HCT116 (cell line): ENCODE data around the gene TMEM109. TPM values are rescaled to one million over a fixed set of nuclear protein-coding genes. Genes with fewer than 3 reads are reported as not detected.

ENCODE experiments used
- ATAC-seq: fragments of 200-7000 bp; cut with Tn5 transposase; 2 replicates; pipeline ENCODE4 v1.9.1; 2020; ENCODE audit warnings: mild to moderate bottlenecking, moderate library complexity
- BruUV-seq: library from RNA; stranded (reverse); fragments of 400-500 nt; replicated peaks from 2 replicates; lab custom pipeline; 2021; lab: Mats Ljungman, UMichigan
- CTCF ChIA-PET: fragments of 300-600 bp; sonication (Branson Sonifier 250); formaldehyde crosslinking; loops from one replicate; lab custom pipeline; 2021; ENCODE audit warnings: antibody characterized with exemption; lab: Charles Lee
- POLR2A ChIA-PET: fragments of 300-600, 350-600 bp; sonication (Branson Sonifier 250); formaldehyde crosslinking; loops from one replicate; lab custom pipeline; 2021; ENCODE audit warnings: antibody characterized with exemption; lab: Charles Lee
- RAD21 ChIA-PET, 2 experiments: fragments of 300-600 bp; sonication (Branson Sonifier 250); formaldehyde crosslinking; loops; one replicate each; lab custom pipeline; 2023; ENCODE audit warnings: low total read pairs in 2 of 2; ENCODE audit not compliant: uncharacterized antibody in 2 of 2, unreplicated experiment in 2 of 2, low non-redundant PET in 1 of 2; lab: Charles Lee
- DNase-seq: peaks from one replicate; pipeline ENCODE4 v3.0.0-alpha.2; 2010; ENCODE audit warnings: low read depth, low spot score
- H2AFZ ChIP-seq: fragments of 200-600 bp; shearing (Covaris generic), sonication (generic); 2 replicates; pipeline ENCODE4 v1.6.1; 2017; ENCODE audit warnings: low read depth, mixed run types, mixed read lengths, antibody characterized with exemption, low read length; ENCODE audit not compliant: poor library complexity, severe bottlenecking
- H3K27ac ChIP-seq: 2 replicates; pipeline ENCODE4 v1.5.1; 2012; ENCODE audit warnings: low read depth, low read length
- H3K27me3 ChIP-seq: fragments of 200-600 bp; sonication (generic); 2 replicates; pipeline ENCODE4 v1.6.1; 2016; ENCODE audit warnings: mixed run types, low read length, mixed read lengths; ENCODE audit not compliant: insufficient read depth
- H3K36me3 ChIP-seq, 2 experiments: fragments of 200-500 bp in 1 of 2; fragments of 200-600 bp in 1 of 2; sonication (Bioruptor generic) in 1 of 2; sonication (generic) in 1 of 2; 2 replicates each; pipeline versions ENCODE4 v1.5.1 to v1.6.1; 2014 to 2016; ENCODE audit warnings: low read length in 2 of 2, inconsistent platforms in 1 of 2, mixed read lengths in 1 of 2, mixed run types in 1 of 2; ENCODE audit not compliant: insufficient read depth in 2 of 2, control insufficient read depth in 1 of 2
- H3K4me1 ChIP-seq, 2 experiments: fragments of 200-600 bp in 1 of 2; sonication (generic) in 1 of 2; 2 replicates each; pipeline versions ENCODE4 v1.5.1 to v1.6.1; 2012 to 2017; ENCODE audit warnings: low read length in 2 of 2, inconsistent platforms in 1 of 2, mild to moderate bottlenecking in 1 of 2, mixed read lengths in 1 of 2, mixed run types in 1 of 2, moderate library complexity in 1 of 2; ENCODE audit not compliant: insufficient read depth in 2 of 2, control insufficient read depth in 1 of 2
- H3K4me2 ChIP-seq: fragments of 200-600 bp; sonication (generic); 2 replicates; pipeline ENCODE4 v1.6.1; 2017; ENCODE audit warnings: mixed run types, low read length, mixed read lengths
- H3K4me3 ChIP-seq, 2 experiments: fragments of 200-600 bp in 1 of 2; sonication (generic) in 1 of 2; replicated peaks in 1 of 2; 2 replicates each; pipeline ENCODE4 v1.5.1; 2011 to 2016; ENCODE audit warnings: low read length in 2 of 2, control low read depth in 1 of 2, low read depth in 1 of 2, mild to moderate bottlenecking in 1 of 2, mixed read lengths in 1 of 2, mixed run types in 1 of 2
- H3K79me2 ChIP-seq: fragments of 200-600 bp; sonication (generic); 2 replicates; pipeline ENCODE4 v1.6.1; 2017; ENCODE audit warnings: mild to moderate bottlenecking, mixed run types, low read length, moderate library complexity, mixed read lengths; ENCODE audit not compliant: insufficient read depth
- H3K9ac ChIP-seq: fragments of 200-600 bp; sonication (generic); 2 replicates; pipeline ENCODE4 v1.6.1; 2016; ENCODE audit warnings: low read length, mixed read lengths
- H3K9me2 ChIP-seq: fragments of 200-600 bp; sonication (generic), shearing (Covaris generic); 2 replicates; pipeline ENCODE4 v1.6.1; 2017; ENCODE audit warnings: mixed run types, mild to moderate bottlenecking, moderate library complexity; ENCODE audit not compliant: insufficient read depth
- H3K9me3 ChIP-seq, 2 experiments: fragments of 200-500 bp in 1 of 2; fragments of 200-600 bp in 1 of 2; sonication (Bioruptor generic) in 1 of 2; sonication (generic) in 1 of 2; 2 replicates each; pipeline ENCODE4 v1.6.1; 2014 to 2017; ENCODE audit warnings: low read length in 2 of 2, mixed read lengths in 2 of 2, inconsistent platforms in 1 of 2, low read depth in 1 of 2, mild to moderate bottlenecking in 1 of 2, mixed run types in 1 of 2, moderate library complexity in 1 of 2; ENCODE audit not compliant: control insufficient read depth in 1 of 2, insufficient read depth in 1 of 2
- H4K20me1 ChIP-seq: fragments of 200-600 bp; sonication (generic), shearing (Covaris generic); 2 replicates; pipeline ENCODE4 v1.6.1; 2017; ENCODE audit warnings: mixed run types, mild to moderate bottlenecking, moderate library complexity; ENCODE audit not compliant: insufficient read depth
- CBX3 ChIP-seq: IDR thresholded peaks from 2 replicates; pipeline ENCODE4 v1.6.1; 2012; ENCODE audit warnings: low read depth
- EGR1 ChIP-seq: IDR thresholded peaks from 2 replicates; pipeline ENCODE4 v1.6.1; 2012; ENCODE audit warnings: low read depth
- ELF1 ChIP-seq: IDR thresholded peaks from 2 replicates; pipeline ENCODE4 v1.6.1; 2012; ENCODE audit warnings: low read depth, borderline replicate concordance
- EZH2 ChIP-seq: fragments of 200-600 bp; sonication (generic); IDR thresholded peaks from 2 replicates; pipeline ENCODE4 v1.6.1; 2017; ENCODE audit warnings: antibody characterized with exemption, mixed run types
- FOSL1 ChIP-seq: IDR thresholded peaks from 2 replicates; pipeline ENCODE4 v1.6.1; 2012; ENCODE audit warnings: low read depth
- POLR2A ChIP-seq: IDR thresholded peaks from 2 replicates; pipeline ENCODE4 v1.7.0; 2011; ENCODE audit warnings: borderline replicate concordance; ENCODE audit not compliant: insufficient read depth, insufficient read length; ENCODE audit errors: extremely low read depth
- RAD21 ChIP-seq: IDR thresholded peaks from 2 replicates; pipeline ENCODE4 v1.6.1; 2012; ENCODE audit warnings: low read depth, mild to moderate bottlenecking
- ZBTB33 ChIP-seq: IDR thresholded peaks from 2 replicates; pipeline ENCODE4 v1.6.1; 2011; ENCODE audit warnings: mild to moderate bottlenecking, low read length, moderate library complexity; ENCODE audit not compliant: insufficient replicate concordance; ENCODE audit errors: extremely low read depth
- intact Hi-C: fragments of 100-400 bp; cut with micrococcal nuclease; formaldehyde crosslinking; loops from 2 replicates; pipeline ENCODE4 v1.10.0; 2022
- total RNA-seq: library from RNA; stranded (reverse); gene quantifications from one replicate; pipeline ENCODE4 v1.2.1, GENCODE V29; 2021; ENCODE audit not compliant: unreplicated experiment
- TF ChIP-seq, protein P1 (sequence below), 3 experiments: fragments of 200-600 bp in 1 of 3; sonication (generic) in 1 of 3; IDR thresholded peaks in 2 of 3; conservative IDR thresholded peaks in 1 of 3; 2 replicates each; pipeline ENCODE4 v1.5.1; 2012 to 2017; ENCODE audit warnings: low read depth in 2 of 3, low read length in 2 of 3, antibody characterized with exemption in 1 of 3, borderline replicate concordance in 1 of 3, control low read depth in 1 of 3, mild to moderate bottlenecking in 1 of 3, mixed read lengths in 1 of 3, mixed run types in 1 of 3, moderate library complexity in 1 of 3; ENCODE audit not compliant: insufficient read depth in 1 of 3
- TF ChIP-seq, protein P2 (sequence below): IDR thresholded peaks from 2 replicates; pipeline ENCODE4 v1.6.1; 2012
- TF ChIP-seq, protein P3 (sequence below): IDR thresholded peaks from 2 replicates; pipeline ENCODE4 v1.6.1; 2012

TMEM109 gene
- total RNA-seq, 1 experiment from 2014 or later: 44.4 TPM

- peak; percentile 41; the same call in 1 of the 2 replicates for ATAC-seq
- H3K27ac ChIP-seq: no peak overlapping the region
- peaks cover 0 to 4% of the 10 kb centered on the region in 2 experiments; a peak in 2 of 4 replicates for H3K4me1 ChIP-seq
- no peak for DNase-seq
- no peaks in the 10 kb centered on the region for H3K36me3 ChIP-seq
- ChIA-PET CTCF (interaction anchor here (2.3 kb wide), 1 partner anchor 28 kb away, joined by 5 read pairs; no protein-coding TSS in a partner anchor), POLR2A (no interaction called here), RAD21 (no interaction called here)
- intact Hi-C loops: no loop called here
- no peaks in the 10 kb centered on the region for H3K79me2 ChIP-seq
- no peaks in the 10 kb centered on the region for H3K27me3 ChIP-seq
- H3K9ac ChIP-seq: no peak overlapping the region
- no peak overlapping the region for H3K4me3 ChIP-seq
- H3K9me3 ChIP-seq: no peaks in the 10 kb centered on the region
- no peaks in the 10 kb centered on the region for H4K20me1 ChIP-seq
- no peak overlapping the region for H2AFZ ChIP-seq
- TF ChIP-seq, protein P1, sequence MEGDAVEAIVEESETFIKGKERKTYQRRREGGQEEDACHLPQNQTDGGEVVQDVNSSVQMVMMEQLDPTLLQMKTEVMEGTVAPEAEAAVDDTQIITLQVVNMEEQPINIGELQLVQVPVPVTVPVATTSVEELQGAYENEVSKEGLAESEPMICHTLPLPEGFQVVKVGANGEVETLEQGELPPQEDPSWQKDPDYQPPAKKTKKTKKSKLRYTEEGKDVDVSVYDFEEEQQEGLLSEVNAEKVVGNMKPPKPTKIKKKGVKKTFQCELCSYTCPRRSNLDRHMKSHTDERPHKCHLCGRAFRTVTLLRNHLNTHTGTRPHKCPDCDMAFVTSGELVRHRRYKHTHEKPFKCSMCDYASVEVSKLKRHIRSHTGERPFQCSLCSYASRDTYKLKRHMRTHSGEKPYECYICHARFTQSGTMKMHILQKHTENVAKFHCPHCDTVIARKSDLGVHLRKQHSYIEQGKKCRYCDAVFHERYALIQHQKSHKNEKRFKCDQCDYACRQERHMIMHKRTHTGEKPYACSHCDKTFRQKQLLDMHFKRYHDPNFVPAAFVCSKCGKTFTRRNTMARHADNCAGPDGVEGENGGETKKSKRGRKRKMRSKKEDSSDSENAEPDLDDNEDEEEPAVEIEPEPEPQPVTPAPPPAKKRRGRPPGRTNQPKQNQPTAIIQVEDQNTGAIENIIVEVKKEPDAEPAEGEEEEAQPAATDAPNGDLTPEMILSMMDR (IDR thresholded peaks at IDR 0.05 in 2 of 3, conservative IDR thresholded peaks at IDR 0.05 in 1 of 3; ENCODE audit: borderline replicate concordance in 1 of 3, insufficient read depth in 1 of 3, low read depth in 2 of 3, low read length in 2 of 3): 0 out of 6 replicates have a peak, but pooled peaks of 1 of the 3 experiments have one; percentile 2
- TF ChIP-seq ELF1: no peak
- no peaks in the 10 kb centered on the region for H3K9me2 ChIP-seq
- H3K4me2 ChIP-seq: no peak overlapping the region
- BruUV-seq: no TSS peak
Measured at GRCh38 chr11:60871378-60872061, 42.4 kb upstream of the TMEM109 start.

DNA sequence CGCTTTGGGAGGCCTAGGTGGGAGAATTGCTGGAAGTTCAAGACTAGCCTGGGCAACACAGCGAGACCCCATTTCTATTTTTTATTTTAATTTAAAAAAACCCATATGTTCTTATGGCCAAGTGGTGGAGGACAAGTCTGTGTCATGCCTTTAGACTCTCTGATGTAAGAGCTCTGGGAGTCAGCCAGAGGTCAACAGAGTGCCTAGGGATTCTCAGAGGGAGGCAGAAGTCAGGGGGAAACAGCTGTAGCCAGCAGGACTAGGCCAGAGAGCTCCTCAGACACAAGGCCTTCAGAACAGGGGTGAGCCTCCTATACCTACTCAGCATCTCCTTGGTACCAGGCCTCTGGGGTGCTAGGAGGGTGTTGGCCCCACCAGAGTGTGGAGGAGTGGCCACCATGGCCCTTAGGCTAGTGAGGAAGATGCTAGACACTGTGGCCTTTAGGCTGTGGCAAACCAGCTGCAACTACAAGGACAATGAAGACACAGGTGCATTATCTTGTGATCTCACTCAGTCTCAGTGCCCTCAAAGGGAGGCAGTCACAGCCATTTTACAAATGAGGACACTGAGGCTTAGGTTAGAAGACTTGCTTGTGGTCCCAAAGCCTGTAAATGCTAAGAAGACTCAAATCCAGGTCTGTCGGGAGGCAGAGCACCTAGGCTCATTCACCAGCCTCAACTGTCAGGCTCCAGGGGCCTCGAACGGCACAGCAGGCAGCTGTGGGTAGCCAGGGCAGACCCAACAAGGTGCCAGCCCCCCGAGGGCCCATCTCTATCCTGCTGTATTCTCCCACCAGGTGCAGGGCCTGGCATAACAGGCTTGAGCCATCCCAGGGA lies 41.6 kb upstream of the TMEM109 start:
- no peaks in the 10 kb centered on the region for H3K79me2 ChIP-seq
- H3K4me3 ChIP-seq: no peak overlapping the region
- no peak overlapping the region for H3K27ac ChIP-seq
- no peak overlapping the region for H3K9ac ChIP-seq
- H3K4me1 ChIP-seq: peaks cover 0 to 4% of the 10 kb centered on the region in 2 experiments; a peak in 2 of 4 replicates
- no peak overlapping the region for H2AFZ ChIP-seq
- ChIA-PET RAD21 (no interaction called here), POLR2A (no interaction called here), CTCF (interaction anchor here (2.3 kb wide), 1 partner anchor 27 kb away, joined by 5 read pairs; no protein-coding TSS in a partner anchor)
- no peak overlapping the region for H3K4me2 ChIP-seq
- no TSS peak for BruUV-seq
- no peaks in the 10 kb centered on the region for H3K36me3 ChIP-seq
- no peaks in the 10 kb centered on the region for H3K9me3 ChIP-seq
- H4K20me1 ChIP-seq: no peaks in the 10 kb centered on the region
- H3K27me3 ChIP-seq: no peaks in the 10 kb centered on the region
- intact Hi-C loops: no loop called here
- DNase-seq: no peak
- no peaks in the 10 kb centered on the region for H3K9me2 ChIP-seq
- no peak for ATAC-seq
- TF ChIP-seq POLR2A (no peak), RAD21 (no peak), EGR1 (no peak), ZBTB33 (no peak), FOSL1 (no peak), EZH2 (no peak), CBX3 (no peak)
- TF ChIP-seq, protein P2, sequence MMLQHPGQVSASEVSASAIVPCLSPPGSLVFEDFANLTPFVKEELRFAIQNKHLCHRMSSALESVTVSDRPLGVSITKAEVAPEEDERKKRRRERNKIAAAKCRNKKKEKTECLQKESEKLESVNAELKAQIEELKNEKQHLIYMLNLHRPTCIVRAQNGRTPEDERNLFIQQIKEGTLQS: no peak
- TF ChIP-seq, protein P3, sequence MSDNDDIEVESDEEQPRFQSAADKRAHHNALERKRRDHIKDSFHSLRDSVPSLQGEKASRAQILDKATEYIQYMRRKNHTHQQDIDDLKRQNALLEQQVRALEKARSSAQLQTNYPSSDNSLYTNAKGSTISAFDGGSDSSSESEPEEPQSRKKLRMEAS: no peak
